ENCODE results near the gene DAPK1.

DNA sequence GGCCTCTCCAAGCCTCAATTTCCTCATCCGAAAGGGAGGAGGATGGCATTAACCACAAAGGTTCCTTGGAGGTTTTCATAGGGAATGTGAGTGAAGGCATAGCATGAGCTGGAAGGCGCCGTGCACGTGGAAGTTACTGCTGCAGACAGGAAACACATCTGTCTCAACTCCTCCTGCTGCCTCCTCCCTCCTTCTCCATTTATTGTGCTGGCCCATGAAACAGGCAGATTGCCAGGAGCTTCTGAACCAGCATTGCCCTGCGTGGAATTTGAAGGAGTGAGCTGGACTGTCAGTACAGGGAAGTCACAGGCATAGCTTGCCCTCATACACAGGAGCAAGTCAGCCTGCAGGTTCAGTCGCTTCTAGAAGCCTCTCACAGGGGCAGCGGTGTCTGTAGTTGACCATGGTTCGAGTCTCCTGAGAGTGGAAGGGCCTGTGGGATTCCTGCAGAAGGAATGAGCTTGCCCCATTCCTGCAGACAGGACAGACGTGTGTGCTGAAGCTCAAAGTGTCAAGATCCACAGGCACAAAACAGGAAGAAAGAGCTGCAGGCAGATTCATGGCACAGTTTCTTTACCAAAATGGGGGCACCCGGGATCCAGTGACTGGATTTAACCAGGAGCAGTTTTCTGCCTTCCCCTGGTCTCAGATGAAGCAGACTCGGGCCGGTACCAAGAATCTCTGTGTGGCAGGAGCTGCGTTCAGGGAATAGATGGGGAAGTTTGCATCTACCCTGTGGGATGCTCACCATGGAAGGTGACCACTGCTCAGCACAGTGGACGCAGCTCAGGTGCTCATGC is 179.5 kb downstream of the DAPK1 start:
- TF ChIP-seq, protein P1, sequence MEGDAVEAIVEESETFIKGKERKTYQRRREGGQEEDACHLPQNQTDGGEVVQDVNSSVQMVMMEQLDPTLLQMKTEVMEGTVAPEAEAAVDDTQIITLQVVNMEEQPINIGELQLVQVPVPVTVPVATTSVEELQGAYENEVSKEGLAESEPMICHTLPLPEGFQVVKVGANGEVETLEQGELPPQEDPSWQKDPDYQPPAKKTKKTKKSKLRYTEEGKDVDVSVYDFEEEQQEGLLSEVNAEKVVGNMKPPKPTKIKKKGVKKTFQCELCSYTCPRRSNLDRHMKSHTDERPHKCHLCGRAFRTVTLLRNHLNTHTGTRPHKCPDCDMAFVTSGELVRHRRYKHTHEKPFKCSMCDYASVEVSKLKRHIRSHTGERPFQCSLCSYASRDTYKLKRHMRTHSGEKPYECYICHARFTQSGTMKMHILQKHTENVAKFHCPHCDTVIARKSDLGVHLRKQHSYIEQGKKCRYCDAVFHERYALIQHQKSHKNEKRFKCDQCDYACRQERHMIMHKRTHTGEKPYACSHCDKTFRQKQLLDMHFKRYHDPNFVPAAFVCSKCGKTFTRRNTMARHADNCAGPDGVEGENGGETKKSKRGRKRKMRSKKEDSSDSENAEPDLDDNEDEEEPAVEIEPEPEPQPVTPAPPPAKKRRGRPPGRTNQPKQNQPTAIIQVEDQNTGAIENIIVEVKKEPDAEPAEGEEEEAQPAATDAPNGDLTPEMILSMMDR (IDR thresholded peaks at IDR 0.05) = no peak
- no peak for TF ChIP-seq POLR2AphosphoS5 (IDR thresholded peaks at IDR 0.05; ENCODE audit: insufficient read depth in 1 of 2, low read depth in 1 of 2)

Data from vagina (tissue), 2 donors.